Muscle of leg (tissue), 11 donors: ENCODE results near the gene DLX4. TPM values are rescaled to one million over a fixed set of nuclear protein-coding genes. Genes with fewer than 3 reads are reported as not detected.

Experiments
- DNase-seq: peaks from one replicate; pipeline ENCODE4 v3.0.0; 2013
- H3K27ac ChIP-seq: one replicate; pipeline ENCODE4 v1.5.1; 2013; ENCODE audit warnings: mild to moderate bottlenecking, low read length, control low read depth
- H3K27me3 ChIP-seq: one replicate; pipeline ENCODE4 v1.6.1; 2013; ENCODE audit warnings: low read length; ENCODE audit not compliant: control insufficient read depth, insufficient read depth
- H3K36me3 ChIP-seq: one replicate; pipeline ENCODE4 v1.6.1; 2013; ENCODE audit warnings: low read length; ENCODE audit not compliant: control insufficient read depth, insufficient read depth
- H3K4me1 ChIP-seq: one replicate; pipeline ENCODE4 v1.6.1; 2013; ENCODE audit warnings: low read length; ENCODE audit not compliant: control insufficient read depth, insufficient read depth
- H3K4me3 ChIP-seq: one replicate; pipeline ENCODE4 v1.5.1; 2013; ENCODE audit warnings: low read length, control low read depth
- H3K9me3 ChIP-seq: replicated peaks from 2 replicates; pipeline ENCODE4 v1.6.1; 2013; ENCODE audit warnings: low read depth, low read length; ENCODE audit not compliant: control insufficient read depth
- WGBS: methylation state at CpG from one replicate; pipeline ENCODE4 v1.1.5; 2013; ENCODE audit warnings: missing lambda C conversion rate; ENCODE audit not compliant: insufficient coverage; 5-methylcytosine and 5-hydroxymethylcytosine counted together
- polyA plus RNA-seq, 8 donors: library from polyadenylated mRNA; unstranded; fragments of 120-200 nt; gene quantifications; one replicate each; pipeline versions ENCODE4 v1.2.1 to v1.2.3, GENCODE V29; 2013; ENCODE audit warnings: inconsistent platforms in 1 of 8, low replicate concordance in 1 of 8; ENCODE audit not compliant: insufficient read length in 8 of 8, insufficient read depth in 1 of 8
- total RNA-seq: library from RNA; stranded (reverse); fragments of 120-200 nt; gene quantifications from one replicate; pipeline ENCODE4 v1.2.4, GENCODE V29; 2013

Gene DLX4
- total and polyA plus RNA-seq, 9 donors = 0.09 to 0.57 (median 0.27) TPM

GRCh38 chr17:49986396-49987289 lies 17.7 kb downstream of the DLX4 start:
- Histone ChIP-seq H3K36me3 (no peaks in the 10 kb centered on the region), H3K4me1 (peaks cover 11% of the 10 kb centered on the region), H3K9me3 (peaks cover 2% of the 10 kb centered on the region), H3K27ac (no peak overlapping the region), H3K4me3 (no peak overlapping the region), H3K27me3 (peaks cover 84% of the 10 kb centered on the region)
- 36% methylated on average over 4 of the region's 6 CpGs for WGBS
- DNase-seq = no peak

- H3K36me3 ChIP-seq = no peaks in the 10 kb centered on the region
- peaks cover 2% of the 10 kb centered on the region for H3K9me3 ChIP-seq
- DNase-seq = no peak
- WGBS = no CpG with 5 or more reads among the region's 2 CpGs
- no peak overlapping the region for H3K27ac ChIP-seq
- H3K4me3 ChIP-seq = no peak overlapping the region
- H3K4me1 ChIP-seq = peaks cover 11% of the 10 kb centered on the region
- H3K27me3 ChIP-seq = peaks cover 87% of the 10 kb centered on the region
Measured at GRCh38 chr17:49987290-49987585, 18.2 kb downstream of the DLX4 start.

- Histone ChIP-seq H3K27me3 (peaks cover 91% of the 10 kb centered on the region), H3K27ac (no peak overlapping the region), H3K36me3 (no peaks in the 10 kb centered on the region), H3K4me3 (no peak overlapping the region), H3K4me1 (peaks cover 13% of the 10 kb centered on the region), H3K9me3 (peaks cover 2% of the 10 kb centered on the region)
- WGBS = 17% methylated on average over 5 of the region's 17 CpGs
- DNase-seq = peak; percentile 46
Measured at GRCh38 chr17:49987681-49988441, 18.9 kb downstream of the DLX4 start.

GRCh38 chr17:49989518-49989880 lies 20.5 kb downstream of the DLX4 start:
- Histone ChIP-seq H3K4me1 (peaks cover 24% of the 10 kb centered on the region), H3K27ac (no peak overlapping the region), H3K4me3 (no peak overlapping the region), H3K9me3 (no peaks in the 10 kb centered on the region), H3K36me3 (no peaks in the 10 kb centered on the region), H3K27me3 (peaks cover 99% of the 10 kb centered on the region)
- 38% methylated on average over 3 of the region's 4 CpGs for WGBS
- DNase-seq = no peak

- no peaks in the 10 kb centered on the region for H3K9me3 ChIP-seq
- no peaks in the 10 kb centered on the region for H3K36me3 ChIP-seq
- DNase-seq = no peak
- H3K4me3 ChIP-seq = no peak overlapping the region
- H3K4me1 ChIP-seq = peaks cover 32% of the 10 kb centered on the region
- H3K27me3 ChIP-seq = peaks cover 99% of the 10 kb centered on the region
- H3K27ac ChIP-seq = no peak overlapping the region
- no CpG with 5 or more reads among the region's 3 CpGs for WGBS
Measured at GRCh38 chr17:49990331-49990730, 21.3 kb downstream of the DLX4 start.

- H3K4me1 ChIP-seq = peaks cover 34% of the 10 kb centered on the region
- peaks cover 99% of the 10 kb centered on the region for H3K27me3 ChIP-seq
- H3K27ac ChIP-seq = no peak overlapping the region
- no peak for DNase-seq
- H3K9me3 ChIP-seq = no peaks in the 10 kb centered on the region
- H3K4me3 ChIP-seq = no peak overlapping the region
- no peaks in the 10 kb centered on the region for H3K36me3 ChIP-seq
- WGBS = 100% methylated on average over 1 of the region's 8 CpGs
Measured at GRCh38 chr17:49990921-49991320, 21.9 kb downstream of the DLX4 start.

- Histone ChIP-seq H3K4me3 (no peak overlapping the region), H3K36me3 (no peaks in the 10 kb centered on the region), H3K27ac (no peak overlapping the region), H3K9me3 (no peaks in the 10 kb centered on the region), H3K4me1 (peaks cover 36% of the 10 kb centered on the region), H3K27me3 (peaks cover 99% of the 10 kb centered on the region)
- DNase-seq = no peak
- 66% methylated on average over 12 of the region's 14 CpGs for WGBS
Measured at GRCh38 chr17:49991409-49991808, 22.4 kb downstream of the DLX4 start.

GRCh38 chr17:49992191-49992932 lies 23.4 kb downstream of the DLX4 start:
- no peaks in the 10 kb centered on the region for H3K9me3 ChIP-seq
- H3K4me3 ChIP-seq = no peak overlapping the region
- peaks cover 99% of the 10 kb centered on the region for H3K27me3 ChIP-seq
- H3K4me1 ChIP-seq = peaks cover 41% of the 10 kb centered on the region
- H3K36me3 ChIP-seq = no peaks in the 10 kb centered on the region
- DNase-seq = no peak
- H3K27ac ChIP-seq = no peak overlapping the region
- no CpG with 5 or more reads among the region's 13 CpGs for WGBS

GRCh38 chr17:49992933-49993422 lies 24.0 kb downstream of the DLX4 start:
- no peak overlapping the region for H3K27ac ChIP-seq
- H3K36me3 ChIP-seq = no peaks in the 10 kb centered on the region
- H3K4me3 ChIP-seq = peak overlapping the region; percentile 27
- peaks cover 99% of the 10 kb centered on the region for H3K27me3 ChIP-seq
- DNase-seq = no peak
- no peaks in the 10 kb centered on the region for H3K9me3 ChIP-seq
- H3K4me1 ChIP-seq = peaks cover 35% of the 10 kb centered on the region
- WGBS = 8% methylated on average over 20 of the region's 23 CpGs
